ENCODE measurements around the gene KCNG1. TPM values are rescaled to one million over a fixed set of nuclear protein-coding genes. Genes with fewer than 3 reads are reported as not detected.
"Not testable (repeated sequence)": the region's sequence is repeated elsewhere in the genome, so short reads cannot be mapped to it uniquely, and the experiment has no call there.

KCNG1 gene
- total and polyA plus RNA-seq, 11 donors: 0.10 to 0.64 (median 0.38) TPM; not detected in 2

DNA sequence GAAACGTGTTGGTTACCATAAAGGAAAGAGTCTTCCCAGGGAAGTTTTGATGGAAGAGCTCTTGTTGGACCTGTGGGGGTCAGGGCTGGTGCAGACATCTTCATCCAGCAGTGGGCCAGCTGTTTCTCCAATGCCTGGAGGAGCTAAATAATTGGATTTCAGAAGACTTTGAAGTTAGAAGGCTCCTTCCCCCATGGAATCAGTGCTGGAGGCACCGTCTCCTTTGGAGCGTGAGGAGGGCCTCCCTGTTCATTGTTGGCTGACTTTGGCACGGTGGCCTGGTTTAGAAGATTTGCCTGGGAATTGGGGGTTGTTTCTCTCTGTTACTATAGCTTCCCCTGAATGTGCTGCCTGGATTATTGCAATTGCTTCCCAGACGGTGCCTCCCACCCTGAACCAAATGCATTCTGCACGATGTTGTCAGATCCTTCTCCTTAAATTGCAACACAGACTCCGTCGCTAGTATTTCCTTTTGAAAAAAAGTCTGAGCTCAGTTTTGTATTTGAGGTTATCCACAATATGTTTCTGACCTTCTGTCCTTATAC is 27.7 kb upstream of the KCNG1 start:
- ATAC-seq (no peak), DNase-seq (no peak)
- no peaks in the 10 kb centered on the region for H3K4me1 ChIP-seq
- H3K36me3 ChIP-seq: no peaks in the 10 kb centered on the region
- peaks cover 0 to 44% (median 4%) of the 10 kb centered on the region in 9 donors for H3K27me3 ChIP-seq
- WGBS, 4 donors: 50 to 53% (median 51%) methylated on average over 8 of the region's 8 CpGs
- H3K4me3 ChIP-seq: no peak overlapping the region
- intact Hi-C loops (cut with DNase I): no loop called here
- peaks cover 0 to 9% (median 0%) of the 10 kb centered on the region in 12 donors for H3K9me3 ChIP-seq
- no peak overlapping the region for H3K27ac ChIP-seq
- no peak for TF ChIP-seq POLR2A (IDR thresholded peaks at IDR 0.05)
- TF ChIP-seq, protein P1, sequence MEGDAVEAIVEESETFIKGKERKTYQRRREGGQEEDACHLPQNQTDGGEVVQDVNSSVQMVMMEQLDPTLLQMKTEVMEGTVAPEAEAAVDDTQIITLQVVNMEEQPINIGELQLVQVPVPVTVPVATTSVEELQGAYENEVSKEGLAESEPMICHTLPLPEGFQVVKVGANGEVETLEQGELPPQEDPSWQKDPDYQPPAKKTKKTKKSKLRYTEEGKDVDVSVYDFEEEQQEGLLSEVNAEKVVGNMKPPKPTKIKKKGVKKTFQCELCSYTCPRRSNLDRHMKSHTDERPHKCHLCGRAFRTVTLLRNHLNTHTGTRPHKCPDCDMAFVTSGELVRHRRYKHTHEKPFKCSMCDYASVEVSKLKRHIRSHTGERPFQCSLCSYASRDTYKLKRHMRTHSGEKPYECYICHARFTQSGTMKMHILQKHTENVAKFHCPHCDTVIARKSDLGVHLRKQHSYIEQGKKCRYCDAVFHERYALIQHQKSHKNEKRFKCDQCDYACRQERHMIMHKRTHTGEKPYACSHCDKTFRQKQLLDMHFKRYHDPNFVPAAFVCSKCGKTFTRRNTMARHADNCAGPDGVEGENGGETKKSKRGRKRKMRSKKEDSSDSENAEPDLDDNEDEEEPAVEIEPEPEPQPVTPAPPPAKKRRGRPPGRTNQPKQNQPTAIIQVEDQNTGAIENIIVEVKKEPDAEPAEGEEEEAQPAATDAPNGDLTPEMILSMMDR (IDR thresholded peaks at IDR 0.05): no peak

DNA sequence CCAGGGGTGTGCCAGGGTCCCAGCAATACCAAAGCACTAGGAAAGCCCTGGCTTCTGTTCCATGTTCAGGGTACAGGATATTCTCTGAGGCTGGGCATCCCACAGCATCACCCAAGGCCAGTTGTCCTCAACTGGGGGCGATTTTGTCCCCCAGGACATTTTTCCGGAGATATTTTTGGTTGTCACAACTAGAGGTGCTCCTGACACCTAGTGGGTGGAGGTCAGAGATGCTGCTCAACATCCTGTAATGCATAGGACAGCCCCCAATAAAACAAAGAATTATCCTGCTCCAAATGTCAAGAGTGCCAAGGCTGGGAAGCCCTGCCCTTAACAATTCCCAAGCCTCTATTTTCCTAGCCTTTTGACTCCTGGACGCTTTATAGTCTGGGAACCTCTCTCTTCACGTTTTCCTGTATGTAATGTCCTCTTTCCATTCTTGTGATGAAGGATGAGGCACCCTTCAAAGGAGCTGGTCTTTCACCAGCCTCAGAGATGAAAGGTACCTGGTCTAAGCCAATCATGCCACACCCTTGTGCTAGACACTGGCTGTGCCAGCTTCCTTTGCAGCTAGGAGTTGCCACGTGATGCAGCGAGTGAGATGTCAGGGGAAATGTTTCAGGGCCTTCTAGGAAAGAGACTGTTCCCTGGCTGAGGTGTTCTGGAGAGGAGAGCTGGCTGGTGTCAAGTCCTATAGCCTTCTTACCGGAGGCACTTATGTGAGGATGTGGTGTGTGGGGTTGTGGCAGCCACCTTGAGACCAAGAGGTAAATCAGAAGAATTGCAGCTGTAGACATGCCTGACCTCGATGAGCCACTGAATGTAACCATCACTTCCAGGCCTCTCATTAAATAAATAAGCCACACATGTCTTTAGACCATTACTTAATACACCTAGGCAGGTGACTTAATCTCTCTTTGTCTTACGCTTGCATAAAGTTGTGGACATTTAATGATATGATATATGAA is 23.4 kb upstream of the KCNG1 start:
- intact Hi-C loops (cut with DNase I): no loop called here
- H3K27me3 ChIP-seq: peaks cover 0 to 23% (median 8%) of the 10 kb centered on the region in 9 donors
- TF ChIP-seq POLR2A (IDR thresholded peaks at IDR 0.05): no peak
- TF ChIP-seq, protein P1 (IDR thresholded peaks at IDR 0.05): no peak
- H3K4me3 ChIP-seq: no peak overlapping the region
- ATAC-seq (no peak), DNase-seq (no peak)
- H3K36me3 ChIP-seq: no peaks in the 10 kb centered on the region
- H3K27ac ChIP-seq: no peak overlapping the region
- peaks cover 0 to 9% (median 0%) of the 10 kb centered on the region in 12 donors for H3K9me3 ChIP-seq
- WGBS, 4 donors: 78 to 82% (median 79%) methylated on average over 9 of the region's 9 CpGs
- no peaks in the 10 kb centered on the region for H3K4me1 ChIP-seq

DNA sequence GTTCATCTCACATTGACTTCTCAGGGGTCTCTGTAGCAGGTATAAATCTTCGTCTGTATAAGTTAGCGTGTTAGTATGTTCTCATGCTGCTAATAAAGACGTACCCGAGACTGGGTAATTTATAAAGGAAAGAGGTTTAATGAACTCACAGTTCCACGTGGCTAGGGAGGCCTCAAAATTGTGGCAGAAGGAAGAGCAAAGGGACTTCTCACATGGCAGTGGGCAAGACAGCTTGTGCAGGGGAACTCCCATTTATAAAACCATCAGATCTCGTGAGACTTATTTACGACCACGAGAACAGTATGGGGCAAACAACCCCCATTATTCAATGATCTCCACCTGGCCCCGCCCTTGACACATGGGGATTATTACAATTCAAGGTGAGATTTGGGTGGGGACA is 22.6 kb upstream of the KCNG1 start:
- WGBS, 4 donors: 85 to 93% (median 90%) methylated on average over 9 of the region's 9 CpGs
- H3K36me3 ChIP-seq; intact Hi-C loops (cut with DNase I); DNase-seq; H3K4me1 ChIP-seq; H3K27ac ChIP-seq; ATAC-seq; H3K9me3 ChIP-seq; H3K4me3 ChIP-seq: not testable (repeated sequence)
- H3K27me3 ChIP-seq: peaks cover 0 to 23% (median 8%) of the 10 kb centered on the region in 9 donors

DNA sequence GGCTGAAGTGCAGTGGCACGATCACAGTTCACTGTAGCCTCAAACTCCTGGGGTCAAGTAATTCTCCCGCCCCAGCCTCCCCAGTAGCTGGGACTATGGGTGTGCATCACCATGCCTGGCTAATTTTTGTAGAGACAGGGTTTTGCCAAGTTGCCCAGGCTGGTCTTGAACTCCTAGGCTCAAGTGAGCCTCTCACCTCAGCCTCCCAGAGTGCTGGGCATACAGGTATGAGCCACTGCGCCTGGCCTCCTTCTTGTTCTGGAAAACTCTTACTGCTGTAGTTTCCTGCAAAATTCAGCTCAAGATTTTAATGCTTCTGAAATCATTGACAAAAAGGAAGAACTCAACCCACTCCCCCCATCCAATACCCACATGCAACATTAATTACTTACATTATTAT is 21.9 kb upstream of the KCNG1 start:
- WGBS, 4 donors: 75 to 96% (median 83%) methylated on average over 3 of the region's 3 CpGs
- no peaks in the 10 kb centered on the region for H3K4me1 ChIP-seq
- intact Hi-C loops (cut with DNase I): no loop called here

More for the DNA sequence above, 21.9 kb upstream of the KCNG1 start:
- Histone ChIP-seq H3K27ac (no peak overlapping the region), H3K27me3 (peaks cover 0 to 25% (median 2%) of the 10 kb centered on the region in 9 donors), H3K4me3 (no peak overlapping the region), H3K9me3 (peaks cover 0 to 9% (median 0%) of the 10 kb centered on the region in 12 donors), H3K36me3 (no peaks in the 10 kb centered on the region)
- no peak for TF ChIP-seq POLR2A (IDR thresholded peaks at IDR 0.05)
- TF ChIP-seq, protein P1 (IDR thresholded peaks at IDR 0.05): no peak
- DNase-seq (no peak), ATAC-seq (no peak)

Measured in heart left ventricle (tissue), 16 donors.